H9 (cell line): ENCODE measurements around the gene HS1BP3. TPM values are rescaled to one million over a fixed set of nuclear protein-coding genes. Genes with fewer than 3 reads are reported as not detected.

Source experiments
- DNase-seq: peaks from one replicate; pipeline ENCODE4 v3.0.0-alpha.2; 2017
- H2AFZ ChIP-seq: one replicate; pipeline ENCODE4 v1.6.1; 2013; ENCODE audit warnings: mild to moderate bottlenecking, low read length, control low read depth, moderate library complexity
- H2AK5ac ChIP-seq: 2 replicates; pipeline ENCODE4 v1.6.1; 2013; ENCODE audit warnings: low read length, control low read depth, mixed read lengths; ENCODE audit not compliant: insufficient read length
- H2BK120ac ChIP-seq: one replicate; pipeline ENCODE4 v1.6.1; 2013; ENCODE audit warnings: low read depth, mild to moderate bottlenecking, low read length, control low read depth, inconsistent platforms; ENCODE audit not compliant: poor library complexity, severe bottlenecking
- H2BK12ac ChIP-seq: 2 replicates; pipeline ENCODE4 v1.6.1; 2013; ENCODE audit warnings: low read length, control low read depth, mixed read lengths, low read depth; ENCODE audit not compliant: insufficient read length
- H2BK15ac ChIP-seq: 2 replicates; pipeline ENCODE4 v1.6.1; 2013; ENCODE audit warnings: low read depth, low read length, control low read depth
- H2BK20ac ChIP-seq: one replicate; pipeline ENCODE4 v1.6.1; 2013; ENCODE audit warnings: low read depth, mild to moderate bottlenecking, low read length, control low read depth, inconsistent platforms; ENCODE audit not compliant: poor library complexity, severe bottlenecking
- H2BK5ac ChIP-seq: 2 replicates; pipeline ENCODE4 v1.6.1; 2013; ENCODE audit warnings: low read length, control low read depth, mixed read lengths; ENCODE audit not compliant: insufficient read length
- H3K14ac ChIP-seq: 2 replicates; pipeline ENCODE4 v1.6.1; 2013; ENCODE audit warnings: low read length, control low read depth; ENCODE audit not compliant: insufficient read depth
- H3K18ac ChIP-seq: 2 replicates; pipeline ENCODE4 v1.6.1; 2013; ENCODE audit warnings: low read depth, mild to moderate bottlenecking, mixed read lengths, low read length, control low read depth; ENCODE audit not compliant: insufficient read length
- H3K23ac ChIP-seq: 2 replicates; pipeline ENCODE4 v1.6.1; 2013; ENCODE audit warnings: low read length, control low read depth, mixed read lengths, low read depth; ENCODE audit not compliant: insufficient read length
- H3K23me2 ChIP-seq: 2 replicates; pipeline ENCODE4 v1.6.1; 2013; ENCODE audit warnings: low read depth, mild to moderate bottlenecking, mixed read lengths, low read length, control low read depth; ENCODE audit not compliant: insufficient read length, poor library complexity, severe bottlenecking
- H3K27ac ChIP-seq: 2 replicates; pipeline ENCODE4 v1.5.1; 2013; ENCODE audit warnings: low read length, control low read depth, mixed read lengths, low read depth; ENCODE audit not compliant: insufficient read length
- H3K27me3 ChIP-seq: 2 replicates; pipeline ENCODE4 v1.6.1; 2013; ENCODE audit warnings: low read length, control low read depth, inconsistent platforms; ENCODE audit not compliant: insufficient read depth
- H3K4ac ChIP-seq: 2 replicates; pipeline ENCODE4 v1.6.1; 2013; ENCODE audit warnings: low read depth, mild to moderate bottlenecking, control low read depth, inconsistent platforms, low read length, moderate library complexity
- H3K4me1 ChIP-seq: 2 replicates; pipeline ENCODE4 v1.6.1; 2013; ENCODE audit warnings: low read length, control low read depth, inconsistent platforms; ENCODE audit not compliant: insufficient read depth
- H3K4me2 ChIP-seq: 2 replicates; pipeline ENCODE4 v1.6.1; 2013; ENCODE audit warnings: low read length, control low read depth, mixed read lengths; ENCODE audit not compliant: insufficient read length, insufficient read depth
- H3K56ac ChIP-seq: 2 replicates; pipeline ENCODE4 v1.6.1; 2013; ENCODE audit warnings: low read depth, mild to moderate bottlenecking, mixed read lengths, low read length, control low read depth; ENCODE audit not compliant: insufficient read length
- H3K79me1 ChIP-seq: 2 replicates; pipeline ENCODE4 v1.6.1; 2013; ENCODE audit warnings: low read depth, mild to moderate bottlenecking, moderate library complexity, low read length, control low read depth, inconsistent platforms; ENCODE audit not compliant: insufficient read depth, poor library complexity, severe bottlenecking
- H3K79me2 ChIP-seq: 2 replicates; pipeline ENCODE4 v1.6.1; 2013; ENCODE audit warnings: low read length, control low read depth, inconsistent platforms; ENCODE audit not compliant: insufficient read depth
- H3K9ac ChIP-seq: 2 replicates; pipeline ENCODE4 v1.6.1; 2013; ENCODE audit warnings: low read length, control low read depth, mixed read lengths; ENCODE audit not compliant: insufficient read length; ENCODE audit errors: extremely low read depth
- H3K9me3 ChIP-seq: one replicate; pipeline ENCODE4 v1.6.1; 2013; ENCODE audit warnings: low read depth, low read length, inconsistent platforms; ENCODE audit not compliant: control insufficient read depth
- H3T11ph ChIP-seq: one replicate; pipeline ENCODE4 v1.6.1; 2013; ENCODE audit warnings: mild to moderate bottlenecking, low read length, control low read depth, inconsistent platforms
- H4K20me1 ChIP-seq: one replicate; pipeline ENCODE4 v1.6.1; 2013; ENCODE audit not compliant: control insufficient read depth, insufficient read length, insufficient read depth
- H4K5ac ChIP-seq: 2 replicates; pipeline ENCODE4 v1.6.1; 2013; ENCODE audit warnings: low read depth, mild to moderate bottlenecking, mixed read lengths, low read length, control low read depth; ENCODE audit not compliant: insufficient read length
- H4K8ac ChIP-seq: replicated peaks from 2 replicates; pipeline ENCODE4 v1.6.1; 2013; ENCODE audit warnings: low read length, control low read depth, mixed read lengths, low read depth; ENCODE audit not compliant: insufficient read length
- H4K91ac ChIP-seq: 2 replicates; pipeline ENCODE4 v1.6.1; 2013; ENCODE audit warnings: low read depth, mild to moderate bottlenecking, moderate library complexity, mixed read lengths, low read length, control low read depth; ENCODE audit not compliant: insufficient read length
- H3K27ac Mint-ChIP-seq, 3 experiments: 2 replicates in 2 of 3; 3 replicates in 1 of 3; pipeline ENCODE4 v1.8.0; 2020 to 2021; ENCODE audit warnings: mixed read lengths in 3 of 3, mild to moderate bottlenecking in 1 of 3, moderate library complexity in 1 of 3
- H3K27me3 Mint-ChIP-seq: 2 replicates; pipeline ENCODE4 v1.8.0; 2021; ENCODE audit warnings: low read depth, mild to moderate bottlenecking, moderate library complexity, mixed read lengths
- H3K36me3 Mint-ChIP-seq, 3 experiments: 2 replicates in 2 of 3; 3 replicates in 1 of 3; pipeline ENCODE4 v1.8.0; 2020 to 2021; ENCODE audit warnings: low read depth in 3 of 3, mixed read lengths in 3 of 3; ENCODE audit not compliant: insufficient read depth in 1 of 3
- H3K4me1 Mint-ChIP-seq, 2 experiments: 2 replicates each; pipeline ENCODE4 v1.8.0; 2020; ENCODE audit warnings: mixed read lengths in 2 of 2
- H3K4me3 Mint-ChIP-seq, 2 experiments: 2 replicates in 1 of 2; 3 replicates in 1 of 2; pipeline ENCODE4 v1.8.0; 2020 to 2021; ENCODE audit warnings: mild to moderate bottlenecking in 2 of 2, mixed read lengths in 2 of 2, moderate library complexity in 1 of 2
- H3K9me3 Mint-ChIP-seq, 2 experiments: 2 replicates in 1 of 2; 3 replicates in 1 of 2; pipeline ENCODE4 v1.8.0; 2020; ENCODE audit warnings: mild to moderate bottlenecking in 2 of 2, mixed read lengths in 2 of 2, moderate library complexity in 1 of 2
- CTCF ChIP-seq: fragments of 200-600 bp; sonication (generic); conservative IDR thresholded peaks from 3 replicates; pipeline ENCODE4 v1.8.0; 2021; ENCODE audit warnings: antibody characterized with exemption, mild to moderate bottlenecking
- WGBS: extraction: QIAGEN DNeasy Blood & Tissue Kit; methylation state at CpG from one replicate; pipeline ENCODE4 v1.1.7; 2013; ENCODE audit warnings: missing lambda C conversion rate, low lambda C conversion rate, mixed read lengths; ENCODE audit not compliant: insufficient read length; ENCODE audit errors: extremely low coverage; 5-methylcytosine and 5-hydroxymethylcytosine counted together
- total RNA-seq: library from RNA; stranded (reverse); gene quantifications from 2 replicates; pipeline ENCODE4 v1.2.1, GENCODE V29; 2021

Gene HS1BP3
- total RNA-seq, 1 experiment from 2014 or later, result 11.1 TPM

DNA sequence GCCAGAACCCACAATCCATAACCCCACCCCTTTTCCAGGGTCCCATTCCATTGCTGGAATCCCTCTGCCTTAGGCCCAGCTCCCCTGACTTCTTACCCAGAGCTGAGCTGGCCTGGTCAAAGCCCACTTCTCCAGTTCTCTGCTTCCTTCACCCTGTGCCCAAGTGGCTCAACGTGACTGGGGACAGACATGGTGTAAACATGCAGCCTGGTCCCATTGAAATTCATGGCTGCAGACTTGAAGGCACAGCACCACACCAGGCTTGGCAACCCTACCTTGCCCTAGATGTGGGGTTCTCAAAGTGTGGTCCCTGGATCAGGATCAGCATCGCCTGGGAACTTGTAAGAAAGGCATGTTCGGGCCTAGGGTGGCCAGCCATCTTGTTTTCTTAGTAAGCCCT lies 3.7 kb downstream of the HS1BP3 start:
- H4K5ac ChIP-seq, result no peak overlapping the region
- H4K20me1 ChIP-seq, result no peaks in the 10 kb centered on the region
- Mint-ChIP-seq H3K4me3 (no peak overlapping the region; a peak in 1 of 5 replicates), H3K36me3 (peaks cover 0 to 2% (median 0%) of the 10 kb centered on the region in 3 experiments; a peak in 2 of 7 replicates), H3K9me3 (no peaks in the 10 kb centered on the region; a peak in 1 of 5 replicates), H3K27ac (no peak overlapping the region; a peak in 2 of 7 replicates), H3K4me1 (peaks cover 25 to 28% of the 10 kb centered on the region in 2 experiments), H3K27me3 (peaks cover 20% of the 10 kb centered on the region)
- H3K27me3 ChIP-seq, result no peaks in the 10 kb centered on the region
- no peak overlapping the region for H4K8ac ChIP-seq
- no peak overlapping the region for H3K18ac ChIP-seq
- H3K4me1 ChIP-seq, result no peaks in the 10 kb centered on the region; the same call in 1 of the 2 replicates
- no peak overlapping the region for H3K23ac ChIP-seq
- H3K9me3 ChIP-seq, result no peaks in the 10 kb centered on the region
- no peak overlapping the region for H2AK5ac ChIP-seq
- TF ChIP-seq CTCF, result no peak
- no peak overlapping the region for H3T11ph ChIP-seq
- H2BK5ac ChIP-seq, result no peak overlapping the region
- H3K27ac ChIP-seq, result no peak overlapping the region
- no peak overlapping the region for H4K91ac ChIP-seq
- no peak overlapping the region for H2BK20ac ChIP-seq
- peaks cover 5% of the 10 kb centered on the region for H3K23me2 ChIP-seq
- no peaks in the 10 kb centered on the region for H3K79me2 ChIP-seq
- no peak for DNase-seq
- H3K56ac ChIP-seq, result no peak overlapping the region
- H3K9ac ChIP-seq, result no peak overlapping the region
- H2BK15ac ChIP-seq, result no peak overlapping the region
- H3K14ac ChIP-seq, result no peak overlapping the region
- no peak overlapping the region for H2BK120ac ChIP-seq
- H3K4me2 ChIP-seq, result no peak overlapping the region
- WGBS, result no CpG with 5 or more reads among the region's 3 CpGs
- no peak overlapping the region for H3K4ac ChIP-seq
- H2AFZ ChIP-seq, result no peak overlapping the region
- no peaks in the 10 kb centered on the region for H3K79me1 ChIP-seq
- H2BK12ac ChIP-seq, result no peak overlapping the region
